Upper lobe of right lung (tissue), 1 donor: ENCODE data around the gene DDX23. TPM values are rescaled to one million over a fixed set of nuclear protein-coding genes. Genes with fewer than 3 reads are reported as not detected.
"Not testable (repeated sequence)": the region's sequence is repeated elsewhere in the genome, so short reads cannot be mapped to it uniquely, and the experiment has no call there.

Source experiments
- ATAC-seq: fragments of 200-7000 bp; cut with Tn5 transposase; one replicate; pipeline ENCODE4 v1.9.1; 2020; ENCODE audit warnings: mild to moderate bottlenecking, moderate library complexity
- DNase-seq: peaks from one replicate; pipeline ENCODE4 v3.0.0-alpha.2; 2020
- H3K27ac ChIP-seq: fragments of 200-600 bp; one replicate; pipeline ENCODE4 v1.8.0; 2022
- H3K27me3 ChIP-seq: fragments of 200-600 bp; one replicate; pipeline ENCODE4 v1.8.0; 2022; ENCODE audit warnings: mild to moderate bottlenecking
- H3K36me3 ChIP-seq: fragments of 200-600 bp; one replicate; pipeline ENCODE4 v1.8.0; 2022
- H3K4me1 ChIP-seq: fragments of 200-600 bp; one replicate; pipeline ENCODE4 v1.8.0; 2022
- H3K4me3 ChIP-seq: fragments of 200-600 bp; one replicate; pipeline ENCODE4 v1.8.0; 2022; ENCODE audit warnings: mild to moderate bottlenecking
- H3K9me3 ChIP-seq: fragments of 200-600 bp; one replicate; pipeline ENCODE4 v1.8.0; 2022
- intact Hi-C: fragments of 100-400 bp; cut with DNase I; formaldehyde crosslinking; loops from one replicate; pipeline ENCODE4 v1.11.0; 2022
- total RNA-seq: library from RNA; stranded (reverse); fragmentation: NEBNext Ultra II Directional; extraction: Animal tissue kit (Norgen Biotek cat#: 25700); gene quantifications from one replicate; pipeline ENCODE4 v1.2.1, GENCODE V29; 2021
- TF ChIP-seq, protein P1 (sequence below): fragments of 200-600 bp; IDR thresholded peaks from one replicate; pipeline ENCODE4 v1.8.0; 2022; ENCODE audit warnings: antibody characterized with exemption
- donor health status: DM: no; HTN: yes; CAD: no; lungs with severe emphysema.

DDX23 gene
- total RNA-seq, 1 donor from 2014 or later: 77.2 TPM

DNA sequence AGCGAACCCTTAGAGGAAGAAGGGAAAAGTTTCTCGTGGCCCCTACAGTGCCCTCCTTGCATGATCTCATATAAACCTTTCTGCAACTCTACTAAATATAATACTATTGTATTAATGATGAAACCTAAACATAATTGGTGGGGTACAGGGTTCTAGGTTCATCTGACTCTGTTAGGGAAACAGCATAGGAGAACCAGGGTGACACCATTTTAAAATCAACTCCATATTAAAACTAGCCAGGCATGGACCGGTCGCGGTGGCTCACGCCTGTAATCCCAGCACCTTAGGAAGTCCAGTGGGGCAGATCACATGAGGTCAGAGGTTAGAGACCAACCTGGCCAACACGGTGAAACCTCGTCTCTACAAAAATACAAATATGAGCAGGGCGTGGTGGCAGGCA lies 28.7 kb upstream of the DDX23 start:
- DNase-seq: no peak
- Histone ChIP-seq H3K36me3 (no peaks in the 10 kb centered on the region), H3K4me1 (peaks cover 19% of the 10 kb centered on the region), H3K27ac (no peak overlapping the region), H3K9me3 (no peaks in the 10 kb centered on the region), H3K4me3 (no peak overlapping the region), H3K27me3 (no peaks in the 10 kb centered on the region)
- TF ChIP-seq, protein P1, sequence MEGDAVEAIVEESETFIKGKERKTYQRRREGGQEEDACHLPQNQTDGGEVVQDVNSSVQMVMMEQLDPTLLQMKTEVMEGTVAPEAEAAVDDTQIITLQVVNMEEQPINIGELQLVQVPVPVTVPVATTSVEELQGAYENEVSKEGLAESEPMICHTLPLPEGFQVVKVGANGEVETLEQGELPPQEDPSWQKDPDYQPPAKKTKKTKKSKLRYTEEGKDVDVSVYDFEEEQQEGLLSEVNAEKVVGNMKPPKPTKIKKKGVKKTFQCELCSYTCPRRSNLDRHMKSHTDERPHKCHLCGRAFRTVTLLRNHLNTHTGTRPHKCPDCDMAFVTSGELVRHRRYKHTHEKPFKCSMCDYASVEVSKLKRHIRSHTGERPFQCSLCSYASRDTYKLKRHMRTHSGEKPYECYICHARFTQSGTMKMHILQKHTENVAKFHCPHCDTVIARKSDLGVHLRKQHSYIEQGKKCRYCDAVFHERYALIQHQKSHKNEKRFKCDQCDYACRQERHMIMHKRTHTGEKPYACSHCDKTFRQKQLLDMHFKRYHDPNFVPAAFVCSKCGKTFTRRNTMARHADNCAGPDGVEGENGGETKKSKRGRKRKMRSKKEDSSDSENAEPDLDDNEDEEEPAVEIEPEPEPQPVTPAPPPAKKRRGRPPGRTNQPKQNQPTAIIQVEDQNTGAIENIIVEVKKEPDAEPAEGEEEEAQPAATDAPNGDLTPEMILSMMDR: no peak
- no peak for ATAC-seq
- intact Hi-C loops: no loop called here

DNA sequence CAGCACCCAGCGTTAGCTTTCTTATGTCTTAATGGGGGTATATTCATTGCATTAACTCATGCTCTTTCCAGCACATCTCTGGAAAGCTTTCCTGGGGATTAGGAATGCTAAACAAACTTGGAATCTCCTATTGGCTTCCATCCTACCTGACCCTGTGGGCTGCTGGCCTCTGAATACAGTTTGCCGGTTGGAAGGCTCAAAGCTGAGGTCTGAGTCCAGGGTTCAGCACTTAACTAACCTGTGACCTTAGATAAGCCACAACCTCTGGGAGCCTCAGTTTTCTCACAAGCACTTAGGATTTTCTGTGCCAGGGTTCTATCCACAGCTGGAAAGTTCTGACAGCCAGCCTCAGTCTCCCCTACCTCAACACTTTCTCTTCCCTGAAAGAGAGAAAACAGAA lies 26.6 kb upstream of the DDX23 start:
- ATAC-seq: no peak
- TF ChIP-seq, protein P1: no peak
- no peaks in the 10 kb centered on the region for H3K36me3 ChIP-seq
- H3K27ac ChIP-seq: no peak overlapping the region
- intact Hi-C loops: no loop called here
- H3K4me3 ChIP-seq: no peak overlapping the region
- no peaks in the 10 kb centered on the region for H3K27me3 ChIP-seq
- peaks cover 19% of the 10 kb centered on the region for H3K4me1 ChIP-seq
- no peak for DNase-seq
- no peaks in the 10 kb centered on the region for H3K9me3 ChIP-seq

DNA sequence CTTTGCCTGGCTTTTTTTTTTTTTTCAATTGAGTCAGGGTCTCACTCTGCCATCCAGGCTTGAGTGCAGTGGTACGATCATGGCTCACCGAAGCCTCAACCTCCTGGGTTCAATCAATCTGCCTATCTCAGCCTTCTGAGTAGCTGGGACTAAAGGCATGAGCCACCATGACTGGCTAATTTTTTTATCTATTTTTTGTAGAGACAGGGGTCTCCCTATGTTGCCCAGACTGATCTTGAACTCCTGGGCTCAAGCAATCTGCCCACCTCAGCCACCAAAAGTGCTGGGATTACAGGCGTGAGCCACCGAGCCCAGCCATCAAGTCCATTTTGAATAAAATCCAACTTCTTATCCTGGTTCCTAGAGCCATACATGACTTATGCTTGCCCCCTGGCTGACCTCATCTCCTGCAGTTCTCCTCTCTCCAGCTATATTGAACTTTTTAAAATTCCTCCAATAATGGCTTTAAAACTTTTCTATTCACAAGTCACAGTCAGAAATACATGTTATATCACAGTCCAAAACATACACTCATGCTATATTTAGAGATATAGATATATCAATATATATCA lies 24.1 kb upstream of the DDX23 start:
- Histone ChIP-seq H3K27me3 (no peaks in the 10 kb centered on the region), H3K27ac (no peak overlapping the region), H3K4me1 (no peaks in the 10 kb centered on the region), H3K36me3 (no peaks in the 10 kb centered on the region), H3K9me3 (no peaks in the 10 kb centered on the region), H3K4me3 (no peak overlapping the region)
- ATAC-seq (no peak), DNase-seq (no peak)
- intact Hi-C loops: no loop called here
- TF ChIP-seq, protein P1: no peak

DNA sequence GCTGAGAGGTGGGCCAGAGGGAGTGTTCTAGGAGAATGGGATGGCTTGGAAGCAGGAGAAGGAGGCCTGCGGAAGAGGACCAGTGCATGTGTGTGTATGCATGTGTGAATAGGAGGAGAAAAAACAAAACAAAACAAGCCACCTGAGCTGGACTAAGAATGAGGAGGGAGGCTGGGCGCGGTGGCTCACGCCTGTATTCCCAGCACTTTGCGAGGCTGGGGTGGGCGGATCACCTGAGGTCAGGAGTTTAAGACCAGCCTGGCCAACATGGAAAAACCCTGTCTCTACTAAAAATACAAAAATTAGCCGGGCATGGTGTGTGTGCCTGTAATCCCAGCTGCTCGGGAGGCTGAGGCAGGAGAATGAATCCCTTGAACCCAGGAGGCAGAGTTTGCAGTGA lies 21.6 kb upstream of the DDX23 start:
- H3K27ac ChIP-seq, DNase-seq, H3K9me3 ChIP-seq, H3K36me3 ChIP-seq, ATAC-seq, H3K27me3 ChIP-seq, H3K4me1 ChIP-seq, intact Hi-C loops, H3K4me3 ChIP-seq: not testable (repeated sequence)

DNA sequence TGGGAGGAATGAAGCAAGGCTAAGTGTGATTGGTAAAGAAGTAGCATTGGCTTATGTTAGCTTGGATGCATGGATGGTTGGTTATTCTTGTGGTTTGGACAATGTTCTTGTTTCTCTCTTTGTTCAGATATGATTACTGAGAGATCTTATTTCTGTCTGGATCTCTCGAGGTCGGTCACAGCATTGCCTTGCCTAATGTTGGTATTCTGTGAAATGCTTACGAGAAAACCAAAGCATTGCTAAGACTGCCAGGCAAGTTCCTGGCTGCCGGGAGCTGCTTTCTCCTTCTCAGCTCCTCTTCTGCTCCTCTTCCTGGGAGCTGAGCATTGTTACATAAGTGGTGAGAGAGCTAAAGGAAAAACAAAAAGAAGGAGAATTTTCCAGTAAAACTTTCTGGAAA lies 21.1 kb upstream of the DDX23 start:
- ATAC-seq (no peak), DNase-seq (no peak)
- H3K27me3 ChIP-seq: no peaks in the 10 kb centered on the region
- intact Hi-C loops: no loop called here
- H3K4me1 ChIP-seq: no peaks in the 10 kb centered on the region
- H3K4me3 ChIP-seq: no peak overlapping the region
- no peaks in the 10 kb centered on the region for H3K9me3 ChIP-seq
- no peak overlapping the region for H3K27ac ChIP-seq
- no peaks in the 10 kb centered on the region for H3K36me3 ChIP-seq
- TF ChIP-seq, protein P1: no peak

DNA sequence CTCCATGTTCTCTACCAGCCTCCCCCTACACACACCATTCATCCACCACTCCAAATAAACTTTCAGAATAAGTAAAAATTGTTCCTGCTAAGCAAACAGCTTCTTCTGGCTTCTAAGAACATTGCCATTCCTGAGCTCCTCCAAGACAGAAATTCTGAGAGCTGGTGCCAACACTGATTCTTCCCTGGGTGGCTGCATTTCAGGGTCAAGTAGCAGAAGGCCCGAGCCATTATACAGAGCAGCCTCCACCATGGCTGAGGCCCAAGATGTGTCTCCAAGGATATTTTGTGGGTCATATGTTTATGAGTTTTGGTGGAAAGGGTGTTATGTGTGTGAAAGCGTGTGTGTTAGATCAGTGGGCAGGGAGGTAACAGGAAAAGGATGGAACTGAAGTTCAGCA lies 17.2 kb upstream of the DDX23 start:
- DNase-seq: no peak
- H3K27ac ChIP-seq: no peak overlapping the region

More for the DNA sequence above, 17.2 kb upstream of the DDX23 start:
- H3K36me3 ChIP-seq: no peaks in the 10 kb centered on the region
- TF ChIP-seq, protein P1: no peak
- H3K4me1 ChIP-seq: peaks cover 8% of the 10 kb centered on the region
- intact Hi-C loops: no loop called here
- H3K9me3 ChIP-seq: no peaks in the 10 kb centered on the region
- ATAC-seq: no peak
- no peaks in the 10 kb centered on the region for H3K27me3 ChIP-seq
- H3K4me3 ChIP-seq: no peak overlapping the region
